Hepatocyte (in vitro differentiated cells): Measurements from ENCODE around the gene HBQ1.

ENCODE experiments used
- CTCF ChIP-seq: fragments of 200-600 bp; sonication (generic); IDR thresholded peaks from 2 replicates; pipeline ENCODE4 v1.5.1; 2016; ENCODE audit warnings: antibody characterized with exemption, mild to moderate bottlenecking; ENCODE audit not compliant: poor library complexity
- EZH2 ChIP-seq: fragments of 200-600 bp; sonication (generic); IDR thresholded peaks from 2 replicates; pipeline ENCODE4 v1.6.1; 2016; ENCODE audit warnings: antibody characterized with exemption, mild to moderate bottlenecking, borderline replicate concordance

- TF ChIP-seq CTCF (no peak), EZH2 (no peak)
Observed at GRCh38 chr16:175011-175949, 5.0 kb upstream of the HBQ1 start.
